Tibial artery (tissue), 4 donors: ENCODE measurements around the gene C12orf56.

Experiments used
- DNase-seq, 2 donors: peaks; one replicate each; pipeline ENCODE4 v3.0.0-alpha.2; 2019
- H3K27ac ChIP-seq, 2 donors: fragments of 200-600 bp; sonication (generic) in 1 of 2; 1 replicate in 1 of 2; 2 replicates in 1 of 2; pipeline ENCODE4 v1.5.1; 2018 to 2019; ENCODE audit warnings: mild to moderate bottlenecking in 1 of 2
- H3K27me3 ChIP-seq, 2 donors: fragments of 200-600 bp; sonication (generic) in 1 of 2; one replicate each; pipeline versions ENCODE4 v1.5.1 to v1.6.0; 2016 to 2019
- H3K36me3 ChIP-seq, 3 donors: fragments of 200-600 bp; sonication (generic) in 2 of 3; one replicate each; pipeline ENCODE4 v1.5.1; 2016 to 2019; ENCODE audit warnings: mild to moderate bottlenecking in 2 of 3
- H3K4me1 ChIP-seq, 4 donors: fragments of 200-600 bp; sonication (generic) in 2 of 4; 1 replicate in 3 of 4; 2 replicates in 1 of 4; pipeline ENCODE4 v1.5.1; 2016 to 2019
- H3K4me3 ChIP-seq, 2 donors: fragments of 200-600 bp; sonication (generic) in 1 of 2; 1 replicate in 1 of 2; 2 replicates in 1 of 2; pipeline ENCODE4 v1.5.1; 2018 to 2019; ENCODE audit warnings: mild to moderate bottlenecking in 2 of 2
- H3K9me3 ChIP-seq, 3 donors: fragments of 200-600 bp; sonication (generic) in 1 of 3; one replicate each; pipeline ENCODE4 v1.5.1; 2016 to 2019
- intact Hi-C: fragments of 100-400 bp; cut with DNase I; formaldehyde crosslinking; loops from one replicate; pipeline ENCODE4 v1.15.0; 2023; ENCODE audit warnings: low total_unique reads
- TF ChIP-seq, protein P1 (sequence below), 2 experiments: fragments of 200-600 bp in 1 of 2; fragments of 450-650 bp in 1 of 2; IDR thresholded peaks; one replicate each; pipeline ENCODE4 v1.5.1; 2017 to 2019; ENCODE audit warnings: antibody characterized with exemption in 2 of 2, mild to moderate bottlenecking in 1 of 2, moderate library complexity in 1 of 2

The C12orf56 gene

DNA sequence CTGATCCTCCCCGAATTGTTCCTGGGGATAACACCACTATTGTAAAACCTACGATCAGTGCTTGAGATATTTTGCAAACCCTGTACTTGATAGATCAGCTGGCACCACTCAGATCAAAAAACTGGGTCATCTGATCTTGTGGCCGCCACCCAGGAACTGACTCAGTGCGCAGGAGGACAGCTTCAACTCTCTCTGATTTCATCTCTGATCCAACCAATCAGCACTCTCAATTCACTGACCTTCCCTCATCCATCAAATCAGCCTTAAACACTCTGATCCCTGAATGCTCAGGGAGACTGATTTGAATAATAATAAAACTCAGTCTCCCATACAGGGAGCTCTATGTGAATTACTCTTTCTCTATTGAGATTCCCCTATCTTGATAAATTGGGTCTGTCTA is 9.5 kb upstream of the C12orf56 start:
- H3K27ac ChIP-seq = no peak overlapping the region
- no peaks in the 10 kb centered on the region for H3K4me1 ChIP-seq
- TF ChIP-seq, protein P1, sequence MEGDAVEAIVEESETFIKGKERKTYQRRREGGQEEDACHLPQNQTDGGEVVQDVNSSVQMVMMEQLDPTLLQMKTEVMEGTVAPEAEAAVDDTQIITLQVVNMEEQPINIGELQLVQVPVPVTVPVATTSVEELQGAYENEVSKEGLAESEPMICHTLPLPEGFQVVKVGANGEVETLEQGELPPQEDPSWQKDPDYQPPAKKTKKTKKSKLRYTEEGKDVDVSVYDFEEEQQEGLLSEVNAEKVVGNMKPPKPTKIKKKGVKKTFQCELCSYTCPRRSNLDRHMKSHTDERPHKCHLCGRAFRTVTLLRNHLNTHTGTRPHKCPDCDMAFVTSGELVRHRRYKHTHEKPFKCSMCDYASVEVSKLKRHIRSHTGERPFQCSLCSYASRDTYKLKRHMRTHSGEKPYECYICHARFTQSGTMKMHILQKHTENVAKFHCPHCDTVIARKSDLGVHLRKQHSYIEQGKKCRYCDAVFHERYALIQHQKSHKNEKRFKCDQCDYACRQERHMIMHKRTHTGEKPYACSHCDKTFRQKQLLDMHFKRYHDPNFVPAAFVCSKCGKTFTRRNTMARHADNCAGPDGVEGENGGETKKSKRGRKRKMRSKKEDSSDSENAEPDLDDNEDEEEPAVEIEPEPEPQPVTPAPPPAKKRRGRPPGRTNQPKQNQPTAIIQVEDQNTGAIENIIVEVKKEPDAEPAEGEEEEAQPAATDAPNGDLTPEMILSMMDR (IDR thresholded peaks at IDR 0.05) = no peak
- no peaks in the 10 kb centered on the region for H3K27me3 ChIP-seq
- no peaks in the 10 kb centered on the region for H3K9me3 ChIP-seq
- no peaks in the 10 kb centered on the region for H3K36me3 ChIP-seq
- H3K4me3 ChIP-seq = no peak overlapping the region
- no peak for DNase-seq
- intact Hi-C loops = no loop called here

GRCh38 chr12:64395739-64396138 is 5.2 kb upstream of the C12orf56 start:
- Histone ChIP-seq H3K27me3 (peaks cover 0 to 17% of the 10 kb centered on the region in 2 donors), H3K27ac (no peak overlapping the region), H3K36me3 (no peaks in the 10 kb centered on the region), H3K4me3 (no peak overlapping the region), H3K4me1 (peaks cover 0 to 1% (median under 1%) of the 10 kb centered on the region in 4 donors), H3K9me3 (no peaks in the 10 kb centered on the region)
- intact Hi-C loops = loop anchor here (10.0 kb wide), 1 partner anchor 171 kb away; the partner anchor contains the start of gene KICS2
- no peak for DNase-seq
- TF ChIP-seq, protein P1 (IDR thresholded peaks at IDR 0.05) = no peak

DNA sequence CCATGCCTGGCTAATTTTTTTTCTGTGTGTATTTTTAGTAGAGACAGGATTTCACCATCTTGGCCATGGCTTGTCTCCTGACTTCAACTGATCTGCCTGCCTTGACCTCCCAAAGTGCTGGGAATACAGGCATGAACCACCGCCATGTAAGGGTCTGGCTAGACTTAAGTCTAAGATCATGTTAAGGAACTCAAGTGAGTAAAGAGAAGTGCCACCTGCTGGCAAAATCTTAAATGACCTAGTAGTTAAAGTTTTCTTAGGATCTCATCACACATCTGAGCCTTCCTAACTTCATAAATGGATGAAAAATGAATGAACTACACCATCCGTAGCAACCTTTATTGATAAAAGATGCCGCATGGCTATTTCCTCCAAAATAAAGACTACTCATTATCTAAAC is 1.7 kb upstream of the C12orf56 start:
- H3K27me3 ChIP-seq = peaks cover 0 to 33% of the 10 kb centered on the region in 2 donors
- H3K4me1 ChIP-seq = peaks cover 0 to 8% (median 3%) of the 10 kb centered on the region in 4 donors
- intact Hi-C loops = loop anchor here (10.0 kb wide), 1 partner anchor 167 kb away; the partner anchor contains the start of gene KICS2
- no peak for DNase-seq
- no peaks in the 10 kb centered on the region for H3K9me3 ChIP-seq
- TF ChIP-seq, protein P1 (IDR thresholded peaks at IDR 0.05) = no peak
- no peaks in the 10 kb centered on the region for H3K36me3 ChIP-seq
- H3K27ac ChIP-seq = no peak overlapping the region
- H3K4me3 ChIP-seq = no peak overlapping the region

- H3K4me3 ChIP-seq = no peak overlapping the region
- TF ChIP-seq, protein P1 (IDR thresholded peaks at IDR 0.05) = no peak
- peaks cover 0 to 33% of the 10 kb centered on the region in 2 donors for H3K27me3 ChIP-seq
- intact Hi-C loops = loop anchor here (10.0 kb wide), 1 partner anchor 544 kb away; the partner anchor contains the start of gene SRGAP1
- DNase-seq = no peak
- no peaks in the 10 kb centered on the region for H3K36me3 ChIP-seq
- no peak overlapping the region for H3K27ac ChIP-seq
- H3K9me3 ChIP-seq = no peaks in the 10 kb centered on the region
- peaks cover 0 to 8% (median 3%) of the 10 kb centered on the region in 4 donors for H3K4me1 ChIP-seq
Observed at GRCh38 chr12:64389154-64389553, 1.4 kb downstream of the C12orf56 start.

DNA sequence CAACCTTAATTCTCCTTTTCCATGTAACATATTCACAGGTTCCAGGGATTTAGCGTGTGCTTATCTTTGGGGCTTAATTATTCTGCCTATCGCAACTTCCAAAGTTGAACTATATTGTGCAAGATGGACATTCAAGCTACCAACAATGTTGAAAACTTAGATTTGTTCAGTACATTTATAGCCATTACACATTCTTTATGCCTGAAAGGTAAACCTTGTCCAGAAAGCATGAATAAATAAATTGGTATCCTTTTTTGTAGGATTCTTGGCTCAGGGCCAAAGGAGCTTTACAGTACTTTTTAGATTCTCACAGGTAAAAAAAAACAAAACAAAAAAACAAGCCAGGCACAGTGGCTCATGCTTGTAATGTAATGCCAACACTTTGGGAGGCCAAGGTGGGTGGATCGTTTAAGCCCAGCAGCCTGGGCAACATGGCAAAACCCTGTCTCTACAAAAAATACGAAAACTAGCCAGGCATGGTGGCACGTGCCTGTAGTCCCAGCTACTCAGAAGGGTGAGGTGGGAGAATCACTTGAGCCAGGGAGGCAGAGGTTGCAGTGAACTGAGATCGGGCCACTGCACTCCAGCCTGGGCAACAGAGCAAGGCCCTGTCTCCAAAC is 3.3 kb downstream of the C12orf56 start:
- DNase-seq = no peak
- H3K9me3 ChIP-seq = no peaks in the 10 kb centered on the region
- no peak overlapping the region for H3K4me3 ChIP-seq
- no peaks in the 10 kb centered on the region for H3K36me3 ChIP-seq
- TF ChIP-seq, protein P1 (IDR thresholded peaks at IDR 0.05) = no peak
- H3K27ac ChIP-seq = no peak overlapping the region
- intact Hi-C loops = loop anchor here (10.0 kb wide), 1 partner anchor 543 kb away; the partner anchor contains the start of gene SRGAP1
- H3K27me3 ChIP-seq = peaks cover 0 to 29% of the 10 kb centered on the region in 2 donors
- H3K4me1 ChIP-seq = peaks cover 0 to 8% (median 3%) of the 10 kb centered on the region in 4 donors
